K562 (cell line): ENCODE measurements around the gene FBXO33. TPM values are rescaled to one million over a fixed set of nuclear protein-coding genes. Genes with fewer than 3 reads are reported as not detected.

Source experiments
- BCL6 ChIP-seq: fragments of 250-450 bp; sonication (Bioruptor Pico); IDR thresholded peaks from 2 replicates; pipeline ENCODE4 v1.4.0; 2020
- ETS2 ChIP-seq: IDR thresholded peaks from 2 replicates; pipeline ENCODE4 v1.6.1; 2016; ENCODE audit warnings: borderline replicate concordance, missing genetic modification characterization, mild to moderate bottlenecking, moderate library complexity, missing compliant biosample characterization; ENCODE audit not compliant: poor library complexity, severe bottlenecking
- FOXM1 ChIP-seq, 2 experiments: fragments of 450-650 bp in 1 of 2; sonication (generic) in 1 of 2; formaldehyde crosslinking in 1 of 2; IDR thresholded peaks; 2 replicates each; pipeline versions ENCODE4 v1.6.1 to v1.9.0; 2017 to 2022; ENCODE audit warnings: low read depth in 2 of 2, mild to moderate bottlenecking in 2 of 2, missing genetic modification reagents in 1 of 2, moderate library complexity in 1 of 2
- FOXP4 ChIP-seq: sonication (generic); formaldehyde crosslinking; IDR thresholded peaks from 2 replicates; pipeline ENCODE4 v1.8.0; 2022; ENCODE audit warnings: mild to moderate bottlenecking, missing genetic modification reagents, borderline replicate concordance
- HDAC2 ChIP-seq: fragments of 450-650 bp; IDR thresholded peaks from 2 replicates; pipeline ENCODE4 v1.6.1; 2016; ENCODE audit warnings: mild to moderate bottlenecking
- PCBP2 ChIP-seq: fragments of 200-400 bp; formaldehyde crosslinking; IDR thresholded peaks from 2 replicates; pipeline ENCODE4 v1.6.1; 2018; ENCODE audit warnings: low read length, low read depth, mild to moderate bottlenecking, moderate library complexity; ENCODE audit not compliant: poor library complexity, severe bottlenecking
- RAD21 ChIP-seq, 2 experiments: fragments of 250-450 bp in 1 of 2; fragments of 450-650 bp in 1 of 2; sonication (Bioruptor Pico) in 1 of 2; formaldehyde crosslinking in 1 of 2; IDR thresholded peaks in 1 of 2; conservative IDR thresholded peaks in 1 of 2; 2 replicates each; pipeline versions ENCODE4 v1.4.0 to v1.8.0; 2020 to 2022; ENCODE audit warnings: mild to moderate bottlenecking in 2 of 2, moderate library complexity in 1 of 2
- SRSF1 ChIP-seq: fragments of 200-400 bp; formaldehyde crosslinking; IDR thresholded peaks from 2 replicates; pipeline ENCODE4 v1.6.1; 2017; ENCODE audit warnings: mild to moderate bottlenecking, low read depth, low read length, moderate library complexity
- ZNF239 ChIP-seq: fragments of 250-450 bp; sonication (Bioruptor Pico); IDR thresholded peaks from 2 replicates; pipeline ENCODE4 v1.4.0; 2020; ENCODE audit warnings: mild to moderate bottlenecking
- ZNF79 ChIP-seq: fragments of 250-450 bp; sonication (Bioruptor Pico); IDR thresholded peaks from 2 replicates; pipeline ENCODE4 v1.4.0; 2020; ENCODE audit warnings: low read depth, mild to moderate bottlenecking, moderate library complexity
- polyA plus RNA-seq, 8 experiments: library from polyadenylated mRNA; depleted of rRNA in 4 of 8; stranded (reverse) in 5 of 8; unstranded in 3 of 8; fragments of >200 nt; fragmentation: Nextera tagmentation in 2 of 8; fragmentation: Illumina TruSeq in 1 of 8; extraction: Ambion mirVana in 2 of 8; extraction: Trizol in 1 of 8; gene quantifications; 2 replicates each; pipeline versions ENCODE4 v1.2.1 to v1.2.3, GENCODE V29; 2011 to 2014; ENCODE audit warnings: inconsistent platforms in 1 of 8, missing spikeins in 1 of 8
- total RNA-seq, 7 experiments: library from RNA; depleted of rRNA in 6 of 7; stranded (reverse); fragments of >200 nt in 6 of 7; fragmentation: Illumina TruSeq in 2 of 7; extraction: Trizol in 2 of 7; gene quantifications; 2 replicates each; pipeline versions ENCODE4 v1.2.1 to v1.2.3, GENCODE V29; 2011 to 2021; ENCODE audit warnings: low replicate concordance in 1 of 7
- TF ChIP-seq, protein P1 (sequence below): fragments of 450-650 bp; IDR thresholded peaks from 2 replicates; pipeline ENCODE4 v1.6.1; 2016; ENCODE audit warnings: low read depth
- TF ChIP-seq, protein P2 (sequence below): fragments of 450-650 bp; IDR thresholded peaks from 2 replicates; pipeline ENCODE4 v1.6.1; 2018; ENCODE audit warnings: mild to moderate bottlenecking, low read depth; ENCODE audit not compliant: partially characterized antibody

Gene FBXO33
- total and polyA plus RNA-seq, 9 of the 15 experiments (the other 6 are each of a cell fraction or from before 2014, with no cell fraction given): 1.6 to 7.5 (median 5.0) TPM

DNA sequence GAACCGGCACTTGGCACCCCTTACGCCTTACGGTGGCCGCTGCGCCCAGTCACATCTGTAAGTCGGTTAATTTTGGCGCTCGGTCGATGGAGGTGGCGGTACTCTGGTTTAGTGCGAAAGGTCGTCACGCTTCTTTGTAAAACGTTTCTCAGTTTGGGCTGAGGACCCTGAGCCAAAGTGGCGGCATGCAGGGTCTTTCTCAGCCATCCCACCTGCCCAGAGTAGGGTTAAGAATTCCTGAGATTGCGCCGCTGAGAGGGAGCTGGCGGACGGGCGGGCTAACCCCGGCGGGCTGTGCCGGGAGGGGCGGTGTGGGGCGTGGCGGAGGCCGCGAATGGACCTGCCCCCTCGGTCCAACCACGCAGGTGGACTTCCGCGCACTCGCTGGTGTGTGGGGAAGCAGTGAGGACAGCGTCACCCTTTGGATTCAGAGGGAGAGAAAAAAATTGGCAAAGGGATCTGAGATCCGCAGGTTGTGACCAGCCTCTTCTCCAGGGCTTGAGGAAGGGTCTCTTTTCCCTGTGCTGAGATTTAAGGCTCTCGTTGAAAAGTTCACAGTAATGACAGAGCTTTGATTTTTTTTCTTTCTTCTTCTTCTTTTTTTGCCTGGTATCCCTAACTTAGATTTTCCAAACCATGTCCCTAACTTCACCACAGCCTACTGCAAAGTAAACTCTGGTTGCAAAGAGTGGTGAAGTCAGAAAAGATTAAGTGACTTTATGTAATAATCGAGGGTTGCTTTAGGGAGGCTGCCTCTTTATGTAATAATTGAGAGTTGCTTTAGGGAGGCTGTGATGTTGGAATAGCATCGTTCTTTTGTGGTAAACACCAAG is 602 bp upstream of the FBXO33 start (continued):
- TF ChIP-seq, protein P1, sequence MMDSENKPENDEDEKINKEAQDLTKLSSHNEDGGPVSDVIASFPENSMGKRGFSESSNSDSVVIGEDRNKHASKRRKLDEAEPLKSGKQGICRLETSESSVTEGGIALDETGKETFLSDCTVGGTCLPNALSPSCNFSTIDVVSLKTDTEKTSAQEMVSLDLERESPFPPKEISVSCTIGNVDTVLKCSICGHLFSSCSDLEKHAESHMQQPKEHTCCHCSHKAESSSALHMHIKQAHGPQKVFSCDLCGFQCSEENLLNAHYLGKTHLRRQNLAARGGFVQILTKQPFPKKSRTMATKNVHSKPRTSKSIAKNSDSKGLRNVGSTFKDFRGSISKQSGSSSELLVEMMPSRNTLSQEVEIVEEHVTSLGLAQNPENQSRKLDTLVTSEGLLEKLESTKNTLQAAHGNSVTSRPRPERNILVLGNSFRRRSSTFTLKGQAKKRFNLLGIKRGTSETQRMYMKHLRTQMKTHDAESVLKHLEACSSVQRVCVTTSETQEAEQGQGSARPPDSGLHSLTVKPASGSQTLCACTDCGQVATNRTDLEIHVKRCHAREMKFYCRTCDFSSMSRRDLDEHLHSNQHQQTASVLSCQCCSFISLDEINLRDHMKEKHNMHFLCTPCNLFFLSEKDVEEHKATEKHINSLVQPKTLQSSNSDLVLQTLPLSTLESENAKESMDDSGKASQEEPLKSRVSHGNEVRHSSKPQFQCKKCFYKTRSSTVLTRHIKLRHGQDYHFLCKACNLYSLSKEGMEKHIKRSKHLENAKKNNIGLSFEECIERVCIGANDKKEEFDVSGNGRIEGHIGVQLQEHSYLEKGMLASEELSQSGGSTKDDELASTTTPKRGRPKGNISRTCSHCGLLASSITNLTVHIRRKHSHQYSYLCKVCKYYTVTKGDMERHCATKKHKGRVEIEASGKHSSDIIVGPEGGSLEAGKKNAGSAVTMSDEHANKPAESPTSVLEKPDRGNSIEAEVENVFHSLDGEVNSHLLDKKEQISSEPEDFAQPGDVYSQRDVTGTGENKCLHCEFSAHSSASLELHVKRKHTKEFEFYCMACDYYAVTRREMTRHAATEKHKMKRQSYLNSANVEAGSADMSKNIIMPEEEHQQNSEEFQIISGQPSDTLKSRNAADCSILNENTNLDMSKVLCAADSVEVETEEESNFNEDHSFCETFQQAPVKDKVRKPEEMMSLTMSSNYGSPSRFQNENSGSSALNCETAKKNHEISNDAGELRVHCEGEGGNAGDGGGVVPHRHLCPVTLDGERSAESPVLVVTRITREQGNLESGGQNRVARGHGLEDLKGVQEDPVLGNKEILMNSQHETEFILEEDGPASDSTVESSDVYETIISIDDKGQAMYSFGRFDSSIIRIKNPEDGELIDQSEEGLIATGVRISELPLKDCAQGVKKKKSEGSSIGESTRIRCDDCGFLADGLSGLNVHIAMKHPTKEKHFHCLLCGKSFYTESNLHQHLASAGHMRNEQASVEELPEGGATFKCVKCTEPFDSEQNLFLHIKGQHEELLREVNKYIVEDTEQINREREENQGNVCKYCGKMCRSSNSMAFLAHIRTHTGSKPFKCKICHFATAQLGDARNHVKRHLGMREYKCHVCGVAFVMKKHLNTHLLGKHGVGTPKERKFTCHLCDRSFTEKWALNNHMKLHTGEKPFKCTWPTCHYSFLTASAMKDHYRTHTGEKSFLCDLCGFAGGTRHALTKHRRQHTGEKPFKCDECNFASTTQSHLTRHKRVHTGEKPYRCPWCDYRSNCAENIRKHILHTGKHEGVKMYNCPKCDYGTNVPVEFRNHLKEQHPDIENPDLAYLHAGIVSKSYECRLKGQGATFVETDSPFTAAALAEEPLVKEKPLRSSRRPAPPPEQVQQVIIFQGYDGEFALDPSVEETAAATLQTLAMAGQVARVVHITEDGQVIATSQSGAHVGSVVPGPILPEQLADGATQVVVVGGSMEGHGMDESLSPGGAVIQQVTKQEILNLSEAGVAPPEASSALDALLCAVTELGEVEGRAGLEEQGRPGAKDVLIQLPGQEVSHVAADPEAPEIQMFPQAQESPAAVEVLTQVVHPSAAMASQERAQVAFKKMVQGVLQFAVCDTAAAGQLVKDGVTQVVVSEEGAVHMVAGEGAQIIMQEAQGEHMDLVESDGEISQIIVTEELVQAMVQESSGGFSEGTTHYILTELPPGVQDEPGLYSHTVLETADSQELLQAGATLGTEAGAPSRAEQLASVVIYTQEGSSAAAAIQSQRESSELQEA: peak; percentile 91
- TF ChIP-seq FOXP4 (CRISPR knock-in tag): no peak
- TF ChIP-seq, protein P2, sequence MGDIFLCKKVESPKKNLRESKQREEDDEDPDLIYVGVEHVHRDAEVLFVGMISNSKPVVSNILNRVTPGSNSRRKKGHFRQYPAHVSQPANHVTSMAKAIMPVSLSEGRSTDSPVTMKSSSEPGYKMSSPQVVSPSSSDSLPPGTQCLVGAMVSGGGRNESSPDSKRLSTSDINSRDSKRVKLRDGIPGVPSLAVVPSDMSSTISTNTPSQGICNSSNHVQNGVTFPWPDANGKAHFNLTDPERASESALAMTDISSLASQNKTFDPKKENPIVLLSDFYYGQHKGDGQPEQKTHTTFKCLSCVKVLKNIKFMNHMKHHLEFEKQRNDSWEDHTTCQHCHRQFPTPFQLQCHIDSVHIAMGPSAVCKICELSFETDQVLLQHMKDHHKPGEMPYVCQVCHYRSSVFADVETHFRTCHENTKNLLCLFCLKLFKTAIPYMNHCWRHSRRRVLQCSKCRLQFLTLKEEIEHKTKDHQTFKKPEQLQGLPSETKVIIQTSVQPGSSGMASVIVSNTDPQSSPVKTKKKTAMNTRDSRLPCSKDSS: no peak
- no peak for TF ChIP-seq ZNF79 (CRISPR knock-in tag)
- no peak for TF ChIP-seq ZNF239
- peak in 1 of 2 experiments; percentile 31; a peak in 2 of 4 replicates for TF ChIP-seq RAD21 (CRISPR knock-in tag; conservative IDR thresholded peaks at IDR 0.05 in 1 of 2, IDR thresholded peaks at IDR 0.05 in 1 of 2)
- no peak for TF ChIP-seq ETS2 (tag)
- TF ChIP-seq BCL6 (CRISPR knock-in tag): no peak
- no peak for TF ChIP-seq PCBP2
- no peak for TF ChIP-seq FOXM1 (IDR thresholded peaks at IDR 0.05; ENCODE audit: low read depth)
- TF ChIP-seq FOXM1 (CRISPR knock-in tag; IDR thresholded peaks at IDR 0.05; ENCODE audit: low read depth): no peak
- peak; percentile 65; the same call in 1 of the 2 replicates for TF ChIP-seq HDAC2
- no peak for TF ChIP-seq SRSF1
